IMR-90 (cell line): ENCODE results near the gene FAF1. TPM values are rescaled to one million over a fixed set of nuclear protein-coding genes. Genes with fewer than 3 reads are reported as not detected.

Experiments used
- ATAC-seq: fragments of 200-7000 bp; cut with Tn5 transposase; 2 replicates; pipeline ENCODE4 v1.9.1; 2020; ENCODE audit warnings: low read depth, mild to moderate bottlenecking, moderate library complexity
- BruUV-seq: library from RNA; stranded (reverse); fragments of 400-500 nt; replicated peaks from 2 replicates; lab custom pipeline; 2021; lab: Mats Ljungman, UMichigan
- CTCF ChIA-PET: fragments of 300-600 bp; formaldehyde crosslinking; extraction: SDS; loops from one replicate; lab custom pipeline; 2021; ENCODE audit warnings: antibody characterized with exemption; lab: Yijun Ruan, JAX
- POLR2A ChIA-PET: fragments of 300-600 bp; sonication (Branson Sonifier 250); formaldehyde crosslinking; loops from one replicate; lab custom pipeline; 2022; ENCODE audit warnings: antibody characterized with exemption; ENCODE audit not compliant: unreplicated experiment; lab: Charles Lee
- DNase-seq: peaks from one replicate; pipeline ENCODE4 v3.0.0; 2013
- H2AFZ ChIP-seq: replicated peaks from 2 replicates; pipeline ENCODE3; 2013; ENCODE audit warnings: low read length, mild to moderate bottlenecking; ENCODE audit not compliant: poor library complexity
- H2AK5ac ChIP-seq: 2 replicates; pipeline ENCODE4 v1.6.1; 2013; ENCODE audit warnings: low read depth, low read length, inconsistent platforms
- H2AK9ac ChIP-seq: replicated peaks from 2 replicates; pipeline ENCODE3; 2013; ENCODE audit warnings: mild to moderate bottlenecking, low read depth, low read length, moderate library complexity; ENCODE audit not compliant: poor library complexity
- H2BK120ac ChIP-seq: 2 replicates; pipeline ENCODE4 v1.6.1; 2013; ENCODE audit warnings: low read depth, low read length, inconsistent platforms
- H2BK15ac ChIP-seq: 3 replicates; pipeline ENCODE4 v1.6.1; 2013; ENCODE audit warnings: low read depth, low read length, inconsistent platforms
- H2BK20ac ChIP-seq: 2 replicates; pipeline ENCODE4 v1.6.1; 2013; ENCODE audit warnings: low read depth, mild to moderate bottlenecking, inconsistent platforms, low read length, moderate library complexity
- H2BK5ac ChIP-seq: 2 replicates; pipeline ENCODE4 v1.6.1; 2013; ENCODE audit warnings: mild to moderate bottlenecking, low read depth, low read length, inconsistent platforms; ENCODE audit not compliant: poor library complexity, severe bottlenecking
- H3K14ac ChIP-seq: replicated peaks from 2 replicates; pipeline ENCODE4 v1.6.1; 2013; ENCODE audit warnings: low read depth, low read length, inconsistent platforms
- H3K18ac ChIP-seq: 2 replicates; pipeline ENCODE4 v1.6.1; 2013; ENCODE audit warnings: low read depth, low read length, control low read depth
- H3K23ac ChIP-seq: 2 replicates; pipeline ENCODE4 v1.6.1; 2013; ENCODE audit warnings: low read depth, low read length, inconsistent platforms
- H3K27ac ChIP-seq: 2 replicates; pipeline ENCODE4 v1.5.1; 2013; ENCODE audit warnings: mild to moderate bottlenecking, control low read depth, low read length; ENCODE audit not compliant: insufficient read depth
- H3K27me3 ChIP-seq: 2 replicates; pipeline ENCODE4 v1.6.1; 2013; ENCODE audit warnings: low read length; ENCODE audit not compliant: control insufficient read depth, insufficient read depth
- H3K36me3 ChIP-seq: 2 replicates; pipeline ENCODE4 v1.6.1; 2013; ENCODE audit warnings: low read length, mixed read lengths; ENCODE audit not compliant: control insufficient read depth, insufficient read depth
- H3K4ac ChIP-seq: 2 replicates; pipeline ENCODE4 v1.6.1; 2013; ENCODE audit warnings: low read depth, low read length, inconsistent platforms
- H3K4me1 ChIP-seq: 2 replicates; pipeline ENCODE4 v1.6.1; 2013; ENCODE audit warnings: low read length, mixed read lengths; ENCODE audit not compliant: control insufficient read depth, insufficient read depth
- H3K4me2 ChIP-seq: 2 replicates; pipeline ENCODE4 v1.6.1; 2013; ENCODE audit warnings: low read depth, mild to moderate bottlenecking, control low read depth, low read length, moderate library complexity
- H3K4me3 ChIP-seq: 2 replicates; pipeline ENCODE4 v1.5.1; 2013; ENCODE audit warnings: low read depth, mild to moderate bottlenecking, control low read depth, low read length, moderate library complexity; ENCODE audit not compliant: insufficient read depth
- H3K56ac ChIP-seq: 2 replicates; pipeline ENCODE4 v1.6.1; 2013; ENCODE audit warnings: low read length, inconsistent platforms; ENCODE audit not compliant: insufficient read depth; ENCODE audit errors: extremely low read depth
- H3K79me1 ChIP-seq, 2 experiments: 2 replicates each; pipeline ENCODE4 v1.6.1; 2013; ENCODE audit warnings: low read length in 2 of 2, inconsistent platforms in 1 of 2, low read depth in 1 of 2
- H3K9ac ChIP-seq: 2 replicates; pipeline ENCODE4 v1.6.1; 2013; ENCODE audit warnings: low read depth, low read length, control low read depth
- H3K9me1 ChIP-seq: 2 replicates; pipeline ENCODE4 v1.6.1; 2013; ENCODE audit warnings: low read length, inconsistent platforms; ENCODE audit not compliant: insufficient read depth
- H3K9me3 ChIP-seq: 2 replicates; pipeline ENCODE4 v1.6.1; 2013; ENCODE audit warnings: low read length; ENCODE audit not compliant: control insufficient read depth, insufficient read depth
- H4K20me1 ChIP-seq: 2 replicates; pipeline ENCODE4 v1.6.1; 2013; ENCODE audit warnings: low read length, inconsistent platforms; ENCODE audit not compliant: insufficient read depth
- H4K5ac ChIP-seq: 2 replicates; pipeline ENCODE4 v1.6.1; 2013; ENCODE audit warnings: mild to moderate bottlenecking, low read depth, low read length, control low read depth
- H4K8ac ChIP-seq, 2 experiments: 2 replicates each; pipeline ENCODE4 v1.6.1; 2013; ENCODE audit warnings: low read depth in 2 of 2, low read length in 2 of 2, control low read depth in 1 of 2, inconsistent platforms in 1 of 2
- H4K91ac ChIP-seq: 2 replicates; pipeline ENCODE4 v1.6.1; 2013; ENCODE audit warnings: low read depth, low read length, inconsistent platforms; ENCODE audit not compliant: insufficient read depth
- BHLHE40 ChIP-seq: fragments of 150-350 bp; IDR thresholded peaks from 2 replicates; pipeline ENCODE4 v1.6.1; 2016; ENCODE audit warnings: mild to moderate bottlenecking, low read depth, low read length
- CEBPB ChIP-seq: IDR thresholded peaks from 2 replicates; pipeline ENCODE4 v1.6.1; 2012; ENCODE audit warnings: low read depth, low read length, improper control_type of control experiment
- CHD1 ChIP-seq: IDR thresholded peaks from 2 replicates; pipeline ENCODE4 v1.6.1; 2012; ENCODE audit warnings: low read depth, low read length, improper control_type of control experiment
- CTCF ChIP-seq: conservative IDR thresholded peaks from 2 replicates; pipeline ENCODE4 v1.5.1; 2012; ENCODE audit warnings: mild to moderate bottlenecking, low read depth, low read length, improper control_type of control experiment
- ELK1 ChIP-seq: fragments of 150-350 bp; IDR thresholded peaks from 2 replicates; pipeline ENCODE4 v1.6.1; 2016; ENCODE audit warnings: low read depth, mild to moderate bottlenecking, low read length, moderate library complexity, borderline replicate concordance
- FOS ChIP-seq: fragments of 150-350 bp; IDR thresholded peaks from 2 replicates; pipeline ENCODE4 v1.6.1; 2016; ENCODE audit warnings: low read depth, low read length
- MAFK ChIP-seq: IDR thresholded peaks from 2 replicates; pipeline ENCODE4 v1.6.1; 2012; ENCODE audit warnings: low read depth, low read length, improper control_type of control experiment
- MAZ ChIP-seq: IDR thresholded peaks from 2 replicates; pipeline ENCODE4 v1.6.1; 2012; ENCODE audit warnings: low read depth, mild to moderate bottlenecking, low read length, improper control_type of control experiment, moderate library complexity, borderline replicate concordance
- MXI1 ChIP-seq: IDR thresholded peaks from 2 replicates; pipeline ENCODE4 v1.6.1; 2012; ENCODE audit warnings: low read depth, mild to moderate bottlenecking, low read length, moderate library complexity, borderline replicate concordance
- NFE2L2 ChIP-seq: fragments of 150-350 bp; IDR thresholded peaks from 2 replicates; pipeline ENCODE4 v1.6.1; 2016; ENCODE audit warnings: low read depth, mild to moderate bottlenecking, low read length
- POLR2A ChIP-seq: IDR thresholded peaks from 2 replicates; pipeline ENCODE4 v1.6.1; 2012; ENCODE audit warnings: mild to moderate bottlenecking, low read depth, low read length
- RAD21 ChIP-seq: IDR thresholded peaks from 2 replicates; pipeline ENCODE4 v1.6.1; 2012; ENCODE audit warnings: low read length, improper control_type of control experiment
- RCOR1 ChIP-seq: IDR thresholded peaks from 2 replicates; pipeline ENCODE4 v1.6.1; 2012; ENCODE audit warnings: mild to moderate bottlenecking, low read length, improper control_type of control experiment; ENCODE audit not compliant: insufficient replicate concordance
- RFX5 ChIP-seq: IDR thresholded peaks from 2 replicates; pipeline ENCODE4 v1.8.0; 2012; ENCODE audit warnings: low read depth, mild to moderate bottlenecking, low read length, moderate library complexity
- SMC3 ChIP-seq: fragments of 150-350 bp; IDR thresholded peaks from 2 replicates; pipeline ENCODE4 v1.6.1; 2016; ENCODE audit warnings: low read depth, mild to moderate bottlenecking, antibody characterized with exemption, low read length, moderate library complexity
- USF2 ChIP-seq: fragments of 150-350 bp; IDR thresholded peaks from 2 replicates; pipeline ENCODE4 v1.6.1; 2017; ENCODE audit warnings: mild to moderate bottlenecking, antibody characterized with exemption, low read length, low read depth
- WGBS, 2 experiments: methylation state at CpG; one replicate each; pipeline versions ENCODE4 v1.1.5 to v1.1.7; 2013; ENCODE audit warnings: missing lambda C conversion rate in 2 of 2; ENCODE audit not compliant: insufficient read length in 1 of 2; ENCODE audit errors: extremely low coverage in 2 of 2; 5-methylcytosine and 5-hydroxymethylcytosine counted together
- dilution Hi-C: fragments of 300-500 bp; cut with HindIII; formaldehyde crosslinking; loops from one replicate; pipeline ENCODE4 v1.14.3; 2018; ENCODE audit warnings: low sequenced_read_pairs; ENCODE audit not compliant: unreplicated experiment
- in situ Hi-C: fragments of 300-500 bp; cut with MboI; formaldehyde crosslinking; loops from 3 replicates; pipeline ENCODE4 v1.14.3; 2019; ENCODE audit warnings: low sequenced_read_pairs, inconsistent platforms, mixed read lengths
- intact Hi-C: fragments of 100-400 bp; cut with micrococcal nuclease; formaldehyde crosslinking; loops from 2 replicates; pipeline ENCODE4 v1.10.0; 2022
- polyA plus RNA-seq, 3 experiments: library from polyadenylated mRNA; depleted of rRNA; stranded (reverse); fragments of >200 nt; gene quantifications; 2 replicates each; pipeline ENCODE4 v1.2.3, GENCODE V29; 2012; ENCODE audit warnings: low replicate concordance in 1 of 3
- total RNA-seq: library from RNA; depleted of rRNA; stranded (reverse); fragments of >200 nt; gene quantifications from 2 replicates; pipeline ENCODE4 v1.2.3, GENCODE V29; 2012

FAF1 gene
- total and polyA plus RNA-seq, 2 of the 4 experiments (the other 2 are of a cell fraction) = 18.8 to 72.9 TPM

- BruUV-seq = no TSS peak
Observed at GRCh38 chr1:50860256-50860655, 99.8 kb downstream of the FAF1 start.

More at GRCh38 chr1:50860256-50860655, 99.8 kb downstream of the FAF1 start:
- Histone ChIP-seq H3K14ac (no peak overlapping the region), H3K79me1 (peaks cover 7 to 16% of the 10 kb centered on the region in 2 experiments), H3K27me3 (no peaks in the 10 kb centered on the region), H2AK5ac (no peak overlapping the region), H3K56ac (no peak overlapping the region), H3K27ac (no peak overlapping the region), H2BK120ac (no peak overlapping the region), H3K4ac (no peak overlapping the region), H2BK15ac (no peak overlapping the region), H3K9ac (no peak overlapping the region), H4K20me1 (no peaks in the 10 kb centered on the region), H3K18ac (no peak overlapping the region), H3K9me1 (no peaks in the 10 kb centered on the region), H2BK20ac (no peak overlapping the region), H4K91ac (no peak overlapping the region), H4K8ac (no peak overlapping the region), H3K4me1 (no peaks in the 10 kb centered on the region), H3K23ac (no peak overlapping the region), H3K9me3 (peaks cover 2% of the 10 kb centered on the region; the same call in 1 of the 2 replicates), H2AK9ac (no peak overlapping the region), H4K5ac (no peak overlapping the region), H2BK5ac (no peak overlapping the region), H3K36me3 (no peaks in the 10 kb centered on the region), H3K4me2 (no peak overlapping the region), H3K4me3 (no peak overlapping the region), H2AFZ (no peak overlapping the region)
- ChIA-PET CTCF (no interaction called here), POLR2A (no interaction called here)
- ATAC-seq (no peak), DNase-seq (no peak)
- intact Hi-C loops = no loop called here
- WGBS, 2 experiments = no CpG with 5 or more reads among the region's 2 CpGs
- in situ Hi-C loops = no loop called here
- TF ChIP-seq RCOR1 (no peak), POLR2A (no peak), USF2 (no peak), FOS (no peak), RAD21 (no peak), CTCF (no peak), MAFK (no peak), RFX5 (no peak), BHLHE40 (no peak), CHD1 (no peak), MAZ (no peak), ELK1 (no peak), CEBPB (no peak), MXI1 (no peak), SMC3 (no peak), NFE2L2 (no peak)
- dilution Hi-C loops = no loop called here
